Renal pelvis (tissue), 4 donors: Measurements from ENCODE around the gene DLGAP4. TPM values are rescaled to one million over a fixed set of nuclear protein-coding genes. Genes with fewer than 3 reads are reported as not detected.
A peak's percentile ranks its signal among the peaks of the same experiment; 100 is the strongest.

Source experiments
- DNase-seq: peaks from one replicate; pipeline ENCODE4 v3.0.0-alpha.2; 2013
- polyA plus RNA-seq, 3 donors: library from polyadenylated mRNA; unstranded; fragments of 120-200 nt; gene quantifications; one replicate each; pipeline ENCODE4 v1.2.1, GENCODE V29; 2013; ENCODE audit not compliant: insufficient read length in 3 of 3

The DLGAP4 gene
- polyA plus RNA-seq, 3 donors, result 68.8 to 72.5 (median 69.3) TPM

DNA sequence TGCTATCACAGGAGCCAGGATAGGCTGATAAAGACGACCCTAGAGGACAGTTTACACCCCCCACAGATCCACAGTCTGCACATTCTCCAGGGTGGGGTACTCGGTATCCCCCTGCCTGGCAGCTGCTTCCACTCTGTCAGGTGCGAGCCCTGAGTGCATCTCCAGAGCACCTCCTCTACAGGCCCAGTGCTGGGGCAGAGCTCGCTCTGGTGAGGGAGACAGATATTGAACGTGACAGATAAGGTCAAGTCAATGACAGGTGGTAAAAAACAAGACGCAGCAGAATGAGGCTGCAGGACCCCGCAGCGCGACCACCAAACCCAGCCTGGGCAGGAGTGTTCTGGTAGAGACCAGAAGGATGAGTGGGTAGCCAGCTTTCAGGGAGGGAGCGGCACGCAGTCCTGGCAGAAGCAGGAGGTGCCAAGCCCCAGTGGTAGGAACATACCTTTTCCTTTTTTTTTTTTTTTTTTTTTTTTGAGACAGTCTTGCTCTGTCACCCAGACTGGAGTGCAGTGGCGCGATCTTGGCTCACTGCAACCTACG lies 222.8 kb downstream of the DLGAP4 start:
- DNase-seq, result no peak

DNA sequence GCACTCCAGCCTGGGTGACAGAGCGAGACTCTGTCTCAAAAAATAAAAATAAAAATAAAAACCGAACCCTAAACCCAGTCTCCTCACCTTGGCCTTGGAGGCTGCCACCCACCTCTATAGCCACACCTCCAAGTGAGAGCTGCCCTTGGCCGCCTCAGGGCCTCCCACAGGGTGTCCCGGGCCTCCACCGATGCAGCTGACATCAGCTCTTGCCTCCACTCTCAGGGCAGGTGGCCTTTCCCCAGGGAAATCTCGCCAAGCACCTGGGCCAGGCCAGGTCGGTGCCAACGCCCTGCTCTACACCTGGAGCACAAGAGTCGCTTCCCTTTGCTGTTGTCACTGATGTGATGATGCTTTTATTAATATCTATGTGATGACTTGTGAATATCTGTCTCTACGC lies 226.2 kb downstream of the DLGAP4 start:
- no peak for DNase-seq

DNA sequence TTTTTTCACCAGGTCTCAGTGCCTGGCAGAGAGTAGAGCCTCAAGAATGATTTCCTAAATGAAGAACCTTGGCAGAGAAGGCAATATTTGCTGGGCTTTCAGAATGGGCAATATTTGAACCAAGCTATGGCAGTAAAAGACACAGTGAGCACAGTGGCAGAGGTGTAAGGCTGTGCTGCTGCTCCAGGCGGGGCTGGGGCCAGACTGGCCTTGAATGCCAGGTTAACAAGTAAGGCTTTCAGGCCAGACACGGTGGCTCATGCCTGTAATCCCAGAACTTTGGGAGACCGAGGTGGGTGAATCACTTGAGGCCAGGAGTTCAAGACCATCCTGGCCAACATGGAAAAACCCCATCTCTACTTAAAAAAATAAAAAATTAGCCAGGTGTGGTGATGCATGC lies 226.7 kb downstream of the DLGAP4 start:
- DNase-seq, result no peak

DNA sequence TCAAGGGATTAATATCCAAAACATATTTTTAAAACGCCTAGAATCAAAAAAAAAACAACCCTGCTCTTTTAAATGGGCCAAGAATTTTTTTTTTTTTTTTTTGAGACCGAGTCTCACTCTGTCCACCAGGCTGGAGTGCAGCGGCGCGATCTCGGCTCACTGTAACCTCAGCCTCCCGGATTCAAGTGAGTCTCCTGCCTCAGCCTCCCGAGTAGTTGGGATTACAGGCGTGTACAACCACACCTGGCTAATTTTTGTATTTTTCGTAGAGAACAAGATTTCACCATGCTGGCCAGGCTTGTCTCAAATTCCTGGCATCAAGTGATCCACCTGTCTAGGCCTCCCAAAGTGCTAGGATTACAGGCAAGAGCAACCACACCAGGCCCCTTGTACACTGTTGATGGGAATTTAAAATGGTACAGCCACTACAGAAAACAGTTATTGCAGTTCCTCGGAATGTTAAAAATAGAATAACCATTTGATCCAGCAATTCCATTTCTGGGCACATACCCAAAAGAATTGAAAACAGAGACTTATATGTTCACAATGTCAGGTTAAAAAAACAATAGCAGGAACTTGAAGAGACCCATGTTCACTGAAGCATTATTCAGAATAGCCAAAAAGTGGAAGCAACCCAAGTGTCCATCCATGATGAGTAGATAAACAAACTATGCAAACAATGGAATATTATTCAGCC lies 232.0 kb downstream of the DLGAP4 start:
- DNase-seq, result no peak

- no peak for DNase-seq
These were observed 234.5 kb downstream of the DLGAP4 start for GRCh38 chr20:36540551-36541211.

DNA sequence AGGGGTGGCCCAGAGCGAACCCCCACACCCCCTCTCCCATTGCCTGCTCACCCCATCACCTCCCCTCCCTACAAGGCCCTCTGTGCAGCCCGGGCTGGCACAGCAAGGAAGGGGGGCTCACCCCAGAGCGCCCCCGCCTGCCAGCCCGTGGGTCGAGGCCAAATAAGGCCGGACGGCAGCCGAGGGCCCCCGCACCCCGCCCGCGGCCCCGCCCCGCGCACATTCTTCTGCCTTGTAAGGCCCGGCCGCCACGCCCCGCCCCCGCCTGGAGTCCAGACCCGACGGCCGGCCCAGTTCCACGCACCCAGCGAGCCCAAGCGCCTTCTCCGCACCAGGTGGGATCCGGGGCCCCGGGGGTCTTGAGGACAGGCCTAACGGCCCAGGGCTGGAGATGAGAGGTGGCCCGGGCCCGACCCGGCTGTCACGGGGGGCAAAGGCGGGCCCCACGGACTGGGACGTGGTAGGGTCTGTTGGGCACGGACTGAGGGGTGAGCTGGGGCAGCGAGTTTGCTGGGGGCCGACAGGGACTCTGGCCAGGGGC lies 235.2 kb downstream of the DLGAP4 start, which contains the start of gene MYL9:
MYL9 (plus strand) TSS at position 293 of the 541 bp plus-strand sequence. CDS start 3,366 bp downstream, outside the sequence.
- DNase-seq, result peak; percentile 74

GRCh38 chr20:36541768-36542488 lies 235.8 kb downstream of the DLGAP4 start:
- peak; percentile 30 for DNase-seq

- DNase-seq, result no peak
These were observed 236.5 kb downstream of the DLGAP4 start for GRCh38 chr20:36542516-36543183.

DNA sequence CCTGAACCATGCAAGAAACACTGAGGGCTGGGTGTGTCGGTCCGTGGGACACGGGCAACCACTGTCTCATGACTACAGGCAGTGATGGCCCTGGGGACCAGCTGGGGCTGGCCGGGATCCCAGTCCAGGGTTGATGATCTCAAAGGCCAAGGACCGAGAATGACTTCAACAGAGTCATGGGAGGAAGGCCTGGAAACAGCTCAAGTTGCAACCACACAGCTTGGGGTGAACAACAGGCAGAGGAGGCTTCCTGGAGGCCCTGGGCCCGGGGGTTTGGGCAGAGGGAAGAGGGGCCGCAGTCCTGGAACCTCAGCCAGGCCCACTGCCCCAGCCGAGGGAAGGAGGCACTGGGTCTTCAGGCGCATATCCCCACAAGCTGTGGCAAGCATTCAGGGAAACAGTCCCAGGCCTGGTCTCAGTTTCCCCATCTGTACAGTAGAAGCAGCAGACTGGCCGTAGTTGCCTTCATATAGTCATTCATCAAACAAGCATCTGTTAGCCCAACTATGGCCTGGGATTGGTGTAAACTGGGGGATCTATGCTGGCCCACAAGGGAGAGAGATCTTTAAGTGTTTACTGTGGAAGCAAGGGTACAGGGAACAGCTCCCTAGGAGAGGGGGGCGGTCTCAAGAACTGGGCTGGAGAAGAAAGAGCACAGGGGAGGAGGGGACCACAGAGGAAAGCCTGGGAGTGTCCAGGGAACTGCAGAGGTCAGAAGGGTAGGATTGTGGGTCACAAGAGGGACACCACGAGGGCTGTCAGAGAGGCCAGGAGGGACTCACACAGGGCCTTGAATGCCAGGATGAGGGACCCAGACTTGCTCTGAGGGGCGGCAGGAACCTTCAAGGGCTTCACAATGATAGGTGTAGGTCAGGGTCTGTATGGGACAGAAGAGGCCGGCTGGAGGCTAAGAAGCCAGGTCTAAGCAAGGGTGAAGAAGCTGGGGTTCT lies 237.3 kb downstream of the DLGAP4 start:
- no peak for DNase-seq

- DNase-seq, result no peak
These were observed 238.2 kb downstream of the DLGAP4 start for GRCh38 chr20:36544134-36545018.

- DNase-seq, result no peak
These were observed 240.1 kb downstream of the DLGAP4 start for GRCh38 chr20:36546111-36546736.

DNA sequence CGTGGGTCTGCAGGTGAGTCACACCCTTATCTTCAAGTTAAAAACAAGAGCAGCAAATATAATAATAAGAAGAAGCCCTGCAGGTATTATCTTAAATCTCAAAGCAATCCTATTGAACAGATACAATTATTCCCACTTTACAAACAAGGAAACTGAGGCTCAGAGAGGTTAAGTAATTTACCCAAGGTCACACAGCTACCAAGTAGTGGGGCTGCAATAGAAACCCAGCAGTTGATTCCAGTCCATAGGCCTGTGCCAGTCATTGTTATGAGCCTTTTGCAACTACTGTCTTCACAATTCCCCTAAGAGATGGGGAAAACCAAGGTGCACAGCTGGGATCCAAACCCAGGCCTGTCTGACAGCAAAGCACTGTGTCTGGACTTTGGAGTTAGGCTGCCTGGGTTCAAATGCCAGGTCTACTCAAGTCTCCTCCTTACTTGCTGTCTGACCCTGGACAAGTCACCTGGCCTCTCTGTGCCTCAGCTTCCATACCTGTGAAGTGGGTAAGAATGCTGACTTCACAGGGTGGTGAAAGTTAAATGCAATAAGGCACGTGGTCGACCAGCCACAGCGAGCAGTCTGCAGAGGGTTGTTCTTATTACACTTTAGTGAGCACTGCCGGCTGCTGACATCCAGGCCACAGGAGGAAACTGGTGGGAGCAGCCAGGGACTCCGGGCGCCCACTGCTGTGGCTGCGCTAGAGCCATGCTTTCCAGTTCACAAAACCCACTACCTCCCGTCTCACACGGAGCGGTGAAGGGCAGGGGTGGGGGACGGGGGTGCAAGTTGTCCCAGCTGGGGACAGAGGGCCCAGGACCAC lies 241.3 kb downstream of the DLGAP4 start:
- no peak for DNase-seq

GRCh38 chr20:36548006-36548315 lies 241.8 kb downstream of the DLGAP4 start:
- DNase-seq, result no peak

DNA sequence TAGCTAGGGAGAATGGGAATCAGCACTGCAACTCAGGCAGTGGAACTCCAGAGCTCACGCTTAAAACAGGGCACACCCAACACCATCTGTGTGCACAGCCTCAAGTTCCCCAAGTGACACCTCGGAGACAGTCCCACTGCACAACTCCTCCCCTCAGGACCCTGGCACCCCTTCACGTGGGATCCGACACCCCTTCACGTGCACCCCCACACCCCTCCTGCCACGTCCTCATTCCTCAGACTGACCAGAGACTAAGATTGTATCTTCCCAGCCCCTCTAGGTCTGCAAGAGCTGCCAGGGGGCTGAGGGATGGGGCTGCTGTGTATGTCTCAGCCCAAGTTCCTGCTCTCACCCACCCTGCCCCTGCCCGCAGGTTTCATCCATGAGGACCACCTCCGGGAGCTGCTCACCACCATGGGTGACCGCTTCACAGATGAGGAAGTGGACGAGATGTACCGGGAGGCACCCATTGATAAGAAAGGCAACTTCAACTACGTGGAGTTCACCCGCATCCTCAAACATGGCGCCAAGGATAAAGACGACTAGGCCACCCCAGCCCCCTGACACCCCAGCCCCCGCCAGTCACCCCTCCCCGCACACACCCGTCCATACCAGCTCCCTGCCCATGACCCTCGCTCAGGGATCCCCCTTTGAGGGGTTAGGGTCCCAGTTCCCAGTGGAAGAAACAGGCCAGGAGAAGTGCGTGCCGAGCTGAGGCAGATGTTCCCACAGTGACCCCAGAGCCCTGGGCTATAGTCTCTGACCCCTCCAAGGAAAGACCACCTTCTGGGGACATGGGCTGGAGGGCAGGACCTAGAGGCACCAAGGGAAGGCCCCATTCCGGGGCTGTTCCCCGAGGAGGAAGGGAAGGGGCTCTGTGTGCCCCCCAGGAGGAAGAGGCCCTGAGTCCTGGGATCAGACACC lies 242.8 kb downstream of the DLGAP4 start:
- no peak for DNase-seq

DNA sequence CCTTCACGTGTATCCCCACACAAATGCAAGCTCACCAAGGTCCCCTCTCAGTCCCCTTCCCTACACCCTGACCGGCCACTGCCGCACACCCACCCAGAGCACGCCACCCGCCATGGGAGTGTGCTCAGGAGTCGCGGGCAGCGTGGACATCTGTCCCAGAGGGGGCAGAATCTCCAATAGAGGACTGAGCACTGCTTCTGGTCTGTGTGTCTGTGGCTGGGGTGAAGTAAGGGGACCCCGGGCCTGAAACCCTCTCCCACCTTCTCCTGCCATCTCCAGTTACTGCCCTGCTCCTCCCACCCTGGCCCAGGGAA lies 243.4 kb downstream of the DLGAP4 start:
- DNase-seq, result no peak

- no peak for DNase-seq
These were observed 244.0 kb downstream of the DLGAP4 start for GRCh38 chr20:36549942-36550789.
